ENCODE data around the gene PDZRN3.

DNA sequence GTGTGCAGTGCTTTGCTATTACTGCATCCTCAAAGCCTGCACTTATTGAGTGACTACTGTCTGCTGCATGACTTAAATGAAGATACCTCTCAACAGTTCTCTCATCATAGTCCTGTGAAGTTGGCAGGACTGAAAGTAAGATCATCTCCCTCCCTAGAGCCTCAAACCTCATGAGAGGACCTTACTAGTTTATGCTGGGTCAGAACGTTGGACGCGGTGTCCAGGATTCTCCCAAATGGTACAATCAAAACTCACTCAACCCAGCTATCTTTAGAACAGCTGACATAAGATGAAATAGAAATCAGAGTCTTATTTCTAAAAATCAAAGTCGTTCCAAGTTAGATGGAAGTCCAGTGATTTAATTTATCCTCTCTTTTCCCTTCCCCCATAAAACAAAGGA is 219.7 kb downstream of the PDZRN3 start:
- TF ChIP-seq, protein P1, sequence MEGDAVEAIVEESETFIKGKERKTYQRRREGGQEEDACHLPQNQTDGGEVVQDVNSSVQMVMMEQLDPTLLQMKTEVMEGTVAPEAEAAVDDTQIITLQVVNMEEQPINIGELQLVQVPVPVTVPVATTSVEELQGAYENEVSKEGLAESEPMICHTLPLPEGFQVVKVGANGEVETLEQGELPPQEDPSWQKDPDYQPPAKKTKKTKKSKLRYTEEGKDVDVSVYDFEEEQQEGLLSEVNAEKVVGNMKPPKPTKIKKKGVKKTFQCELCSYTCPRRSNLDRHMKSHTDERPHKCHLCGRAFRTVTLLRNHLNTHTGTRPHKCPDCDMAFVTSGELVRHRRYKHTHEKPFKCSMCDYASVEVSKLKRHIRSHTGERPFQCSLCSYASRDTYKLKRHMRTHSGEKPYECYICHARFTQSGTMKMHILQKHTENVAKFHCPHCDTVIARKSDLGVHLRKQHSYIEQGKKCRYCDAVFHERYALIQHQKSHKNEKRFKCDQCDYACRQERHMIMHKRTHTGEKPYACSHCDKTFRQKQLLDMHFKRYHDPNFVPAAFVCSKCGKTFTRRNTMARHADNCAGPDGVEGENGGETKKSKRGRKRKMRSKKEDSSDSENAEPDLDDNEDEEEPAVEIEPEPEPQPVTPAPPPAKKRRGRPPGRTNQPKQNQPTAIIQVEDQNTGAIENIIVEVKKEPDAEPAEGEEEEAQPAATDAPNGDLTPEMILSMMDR (IDR thresholded peaks at IDR 0.05; ENCODE audit: insufficient read depth, low read length) = no peak
- TF ChIP-seq, protein P2, sequence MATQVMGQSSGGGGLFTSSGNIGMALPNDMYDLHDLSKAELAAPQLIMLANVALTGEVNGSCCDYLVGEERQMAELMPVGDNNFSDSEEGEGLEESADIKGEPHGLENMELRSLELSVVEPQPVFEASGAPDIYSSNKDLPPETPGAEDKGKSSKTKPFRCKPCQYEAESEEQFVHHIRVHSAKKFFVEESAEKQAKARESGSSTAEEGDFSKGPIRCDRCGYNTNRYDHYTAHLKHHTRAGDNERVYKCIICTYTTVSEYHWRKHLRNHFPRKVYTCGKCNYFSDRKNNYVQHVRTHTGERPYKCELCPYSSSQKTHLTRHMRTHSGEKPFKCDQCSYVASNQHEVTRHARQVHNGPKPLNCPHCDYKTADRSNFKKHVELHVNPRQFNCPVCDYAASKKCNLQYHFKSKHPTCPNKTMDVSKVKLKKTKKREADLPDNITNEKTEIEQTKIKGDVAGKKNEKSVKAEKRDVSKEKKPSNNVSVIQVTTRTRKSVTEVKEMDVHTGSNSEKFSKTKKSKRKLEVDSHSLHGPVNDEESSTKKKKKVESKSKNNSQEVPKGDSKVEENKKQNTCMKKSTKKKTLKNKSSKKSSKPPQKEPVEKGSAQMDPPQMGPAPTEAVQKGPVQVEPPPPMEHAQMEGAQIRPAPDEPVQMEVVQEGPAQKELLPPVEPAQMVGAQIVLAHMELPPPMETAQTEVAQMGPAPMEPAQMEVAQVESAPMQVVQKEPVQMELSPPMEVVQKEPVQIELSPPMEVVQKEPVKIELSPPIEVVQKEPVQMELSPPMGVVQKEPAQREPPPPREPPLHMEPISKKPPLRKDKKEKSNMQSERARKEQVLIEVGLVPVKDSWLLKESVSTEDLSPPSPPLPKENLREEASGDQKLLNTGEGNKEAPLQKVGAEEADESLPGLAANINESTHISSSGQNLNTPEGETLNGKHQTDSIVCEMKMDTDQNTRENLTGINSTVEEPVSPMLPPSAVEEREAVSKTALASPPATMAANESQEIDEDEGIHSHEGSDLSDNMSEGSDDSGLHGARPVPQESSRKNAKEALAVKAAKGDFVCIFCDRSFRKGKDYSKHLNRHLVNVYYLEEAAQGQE (IDR thresholded peaks at IDR 0.05; ENCODE audit: insufficient replicate concordance, low read depth) = no peak
- TF ChIP-seq GABPA (IDR thresholded peaks at IDR 0.05; ENCODE audit: low read depth) (no peak), POLR2AphosphoS5 (IDR thresholded peaks at IDR 0.05; ENCODE audit: low read depth) (no peak)
